ENCODE results near the gene CAMP.
"Not testable (repeated sequence)": the region's sequence is repeated elsewhere in the genome, so short reads cannot be mapped to it uniquely, and the experiment has no call there.

Gene CAMP

GRCh38 chr3:48258530-48258929 is 35.2 kb downstream of the CAMP start:
- no peak for DNase-seq (ENCODE audit: low read depth)

GRCh38 chr3:48267782-48268181 is 44.5 kb downstream of the CAMP start:
- DNase-seq (ENCODE audit: low read depth): no peak

GRCh38 chr3:48268381-48268935 is 45.2 kb downstream of the CAMP start:
- peak; percentile 91 for DNase-seq (ENCODE audit: low read depth)

- peak; percentile 71 for DNase-seq (ENCODE audit: low read depth)
Measured at GRCh38 chr3:48268936-48269561, 45.8 kb downstream of the CAMP start.

- no peak for DNase-seq (ENCODE audit: low read depth)
Measured at GRCh38 chr3:48269592-48269991, 46.3 kb downstream of the CAMP start.

GRCh38 chr3:48270306-48270705 is 47.0 kb downstream of the CAMP start:
- DNase-seq (ENCODE audit: low read depth): no peak

GRCh38 chr3:48271223-48271622 is 47.9 kb downstream of the CAMP start:
- DNase-seq (ENCODE audit: low read depth): not testable (repeated sequence)

GRCh38 chr3:48271763-48272498 is 48.6 kb downstream of the CAMP start:
- DNase-seq (ENCODE audit: low read depth): no peak

- DNase-seq (ENCODE audit: low read depth): peak; percentile 39
Measured at GRCh38 chr3:48273594-48274211, 50.4 kb downstream of the CAMP start.

GRCh38 chr3:48274452-48274851 is 51.2 kb downstream of the CAMP start:
- DNase-seq (ENCODE audit: low read depth): no peak

All from stimulated activated CD4-positive, alpha-beta T cell treated with anti-CD3 and anti-CD28 coated beads, Interleukin-2, amount 100 ng/mL, for 4 hours (primary cell).